Liver (tissue), 9 donors: ENCODE data around the gene SMOC1. TPM values are rescaled to one million over a fixed set of nuclear protein-coding genes. Genes with fewer than 3 reads are reported as not detected.

Source experiments
- DNase-seq: peaks from one replicate; pipeline ENCODE4 v3.0.0-alpha.2; 2017; ENCODE audit warnings: low spot score
- H3K27ac ChIP-seq, 2 donors: one replicate each; pipeline ENCODE4 v1.7.0; 2013; ENCODE audit warnings: inconsistent platforms in 2 of 2, low read length in 2 of 2, control low read depth in 1 of 2, low read depth in 1 of 2, mild to moderate bottlenecking in 1 of 2
- H3K27me3 ChIP-seq, 4 donors: one replicate each; pipeline versions ENCODE4 v1.6.1 to v1.7.0; 2013; ENCODE audit warnings: low read length in 3 of 4, inconsistent platforms in 1 of 4, mild to moderate bottlenecking in 1 of 4, moderate library complexity in 1 of 4; ENCODE audit not compliant: control insufficient read depth in 4 of 4, insufficient read depth in 4 of 4
- H3K36me3 ChIP-seq, 4 donors: one replicate each; pipeline versions ENCODE4 v1.6.1 to v1.7.0; 2013; ENCODE audit warnings: low read length in 3 of 4, mild to moderate bottlenecking in 3 of 4, low read depth in 1 of 4, moderate library complexity in 1 of 4; ENCODE audit not compliant: control insufficient read depth in 4 of 4, insufficient read depth in 3 of 4
- H3K4me1 ChIP-seq, 4 donors: one replicate each; pipeline versions ENCODE4 v1.6.1 to v1.7.0; 2013; ENCODE audit warnings: low read length in 3 of 4, mild to moderate bottlenecking in 3 of 4, moderate library complexity in 1 of 4; ENCODE audit not compliant: control insufficient read depth in 4 of 4, insufficient read depth in 4 of 4
- H3K4me3 ChIP-seq, 3 donors: one replicate each; pipeline versions ENCODE4 v1.6.1 to v1.7.0; 2013; ENCODE audit warnings: low read length in 3 of 3, control low read depth in 1 of 3, low read depth in 1 of 3, mild to moderate bottlenecking in 1 of 3
- H3K9ac ChIP-seq, 2 donors: one replicate each; pipeline ENCODE4 v1.7.0; 2013; ENCODE audit warnings: low read length in 2 of 2, mild to moderate bottlenecking in 2 of 2, moderate library complexity in 2 of 2, control low read depth in 1 of 2, low read depth in 1 of 2
- H3K9me3 ChIP-seq, 4 donors: one replicate each; pipeline versions ENCODE4 v1.6.1 to v1.7.0; 2013; ENCODE audit warnings: low read length in 3 of 4; ENCODE audit not compliant: control insufficient read depth in 4 of 4
- ATF3 ChIP-seq: IDR thresholded peaks from 2 replicates; pipeline ENCODE4 v1.6.1; 2016; ENCODE audit warnings: antibody characterized with exemption
- CTCF ChIP-seq: fragments of 150-350 bp; IDR thresholded peaks from 2 replicates; pipeline ENCODE4 v1.5.1; 2017; ENCODE audit warnings: improper control_type of control experiment, low read depth, low read length; ENCODE audit not compliant: missing input control
- EGR1 ChIP-seq, 2 donors: IDR thresholded peaks; 2 replicates each; pipeline ENCODE4 v1.6.1; 2016 to 2018; ENCODE audit warnings: antibody characterized with exemption in 2 of 2, low read depth in 2 of 2
- FOXA1 ChIP-seq: IDR thresholded peaks from 2 replicates; pipeline ENCODE4 v1.6.1; 2016; ENCODE audit warnings: antibody characterized with exemption
- FOXA2 ChIP-seq: IDR thresholded peaks from 2 replicates; pipeline ENCODE4 v1.6.1; 2016; ENCODE audit warnings: antibody characterized with exemption
- GABPA ChIP-seq, 2 donors: IDR thresholded peaks in 1 of 2; conservative IDR thresholded peaks in 1 of 2; 2 replicates each; pipeline ENCODE4 v1.6.1; 2016; ENCODE audit warnings: antibody characterized with exemption in 2 of 2, mild to moderate bottlenecking in 1 of 2, moderate library complexity in 1 of 2
- HNF4A ChIP-seq, 2 donors: conservative IDR thresholded peaks; 2 replicates each; pipeline ENCODE4 v1.6.1; 2016; ENCODE audit warnings: antibody characterized with exemption in 2 of 2, mild to moderate bottlenecking in 2 of 2
- HNF4G ChIP-seq: IDR thresholded peaks from 2 replicates; pipeline ENCODE4 v1.6.1; 2016; ENCODE audit warnings: antibody characterized with exemption
- JUND ChIP-seq, 2 donors: IDR thresholded peaks; 2 replicates each; pipeline ENCODE4 v1.6.1; 2016; ENCODE audit warnings: antibody characterized with exemption in 2 of 2
- MAX ChIP-seq: IDR thresholded peaks from 2 replicates; pipeline ENCODE4 v1.6.1; 2016; ENCODE audit warnings: antibody characterized with exemption
- NR2F2 ChIP-seq: IDR thresholded peaks from 2 replicates; pipeline ENCODE4 v1.6.1; 2016; ENCODE audit warnings: antibody characterized with exemption
- RAD21 ChIP-seq, 2 donors: IDR thresholded peaks; 2 replicates each; pipeline ENCODE4 v1.6.1; 2016; ENCODE audit warnings: antibody characterized with exemption in 2 of 2, mild to moderate bottlenecking in 2 of 2
- REST ChIP-seq: IDR thresholded peaks from 2 replicates; pipeline ENCODE4 v1.6.1; 2016; ENCODE audit warnings: antibody characterized with exemption, mild to moderate bottlenecking
- RXRA ChIP-seq, 2 donors: IDR thresholded peaks; 2 replicates each; pipeline ENCODE4 v1.6.1; 2017 to 2018; ENCODE audit warnings: antibody characterized with exemption in 2 of 2, mild to moderate bottlenecking in 1 of 2
- SP1 ChIP-seq: IDR thresholded peaks from 2 replicates; pipeline ENCODE4 v1.6.1; 2018; ENCODE audit warnings: antibody characterized with exemption, mild to moderate bottlenecking
- TAF1 ChIP-seq: conservative IDR thresholded peaks from 2 replicates; pipeline ENCODE4 v1.6.1; 2016; ENCODE audit warnings: antibody characterized with exemption, mild to moderate bottlenecking
- YY1 ChIP-seq: IDR thresholded peaks from 2 replicates; pipeline ENCODE4 v1.6.1; 2016; ENCODE audit warnings: antibody characterized with exemption, mild to moderate bottlenecking
- ZBTB33 ChIP-seq: IDR thresholded peaks from 2 replicates; pipeline ENCODE4 v1.6.1; 2016; ENCODE audit warnings: antibody characterized with exemption
- WGBS: extraction: QIAGEN DNeasy Blood & Tissue Kit; methylation state at CpG from one replicate; pipeline ENCODE4 v1.1.7; 2013; 5-methylcytosine and 5-hydroxymethylcytosine counted together
- polyA plus RNA-seq, 2 donors: library from polyadenylated mRNA; stranded (reverse) in 1 of 2; unstranded in 1 of 2; fragments of 200-250 nt in 1 of 2; fragments of >200 nt in 1 of 2; fragmentation: Nextera tagmentation in 1 of 2; extraction: Ambion mirVana in 1 of 2; gene quantifications; one replicate each; pipeline versions ENCODE4 v1.2.1 to v1.2.3, GENCODE V29; 2013 to 2015
- total RNA-seq, 2 donors: library from RNA; depleted of rRNA; stranded (reverse); fragments of >200 nt; gene quantifications; one replicate each; pipeline ENCODE4 v1.2.3, GENCODE V29; 2014
- donor health status: healthy.
- donor health status: healthy.
- donor health status: healthy.
- donor health status: healthy.
- donor health status: healthy.

The SMOC1 gene
- total and polyA plus RNA-seq, 4 donors: 11.2 to 43.7 (median 27.4) TPM

- no peaks in the 10 kb centered on the region for H3K9me3 ChIP-seq
- WGBS: 89% methylated on average over 2 of the region's 2 CpGs
- H3K27ac ChIP-seq: no peak overlapping the region
- H3K9ac ChIP-seq: no peak overlapping the region
- TF ChIP-seq SP1: no peak
- TF ChIP-seq MAX: no peak
- TF ChIP-seq HNF4G: no peak
- no peak for TF ChIP-seq RAD21 (IDR thresholded peaks at IDR 0.05)
- no peak for TF ChIP-seq EGR1 (IDR thresholded peaks at IDR 0.05; ENCODE audit: low read depth in 2 of 2)
- TF ChIP-seq CTCF: no peak
- no peak for TF ChIP-seq HNF4A (conservative IDR thresholded peaks at IDR 0.05)
- no peak for TF ChIP-seq REST
- no peak for TF ChIP-seq ATF3
- TF ChIP-seq GABPA (IDR thresholded peaks at IDR 0.05 in 1 of 2, conservative IDR thresholded peaks at IDR 0.05 in 1 of 2): no peak
- no peak for TF ChIP-seq TAF1
- TF ChIP-seq FOXA1: no peak
- no peak for TF ChIP-seq ZBTB33
- no peak for TF ChIP-seq JUND (IDR thresholded peaks at IDR 0.05)
- TF ChIP-seq FOXA2: no peak
- TF ChIP-seq NR2F2: no peak
- no peak for TF ChIP-seq RXRA (IDR thresholded peaks at IDR 0.05)
- TF ChIP-seq YY1: no peak
- H3K36me3 ChIP-seq: no peaks in the 10 kb centered on the region
- no peaks in the 10 kb centered on the region for H3K27me3 ChIP-seq
- H3K4me3 ChIP-seq: no peak overlapping the region
- H3K4me1 ChIP-seq: peaks cover 0 to 13% (median 4%) of the 10 kb centered on the region in 4 donors
- no peak for DNase-seq
Observed at GRCh38 chr14:70059545-70059944, 180.3 kb downstream of the SMOC1 start.

- Histone ChIP-seq H3K36me3 (no peaks in the 10 kb centered on the region), H3K4me1 (peaks cover 0 to 13% (median 4%) of the 10 kb centered on the region in 4 donors), H3K9ac (no peak overlapping the region), H3K4me3 (no peak overlapping the region), H3K27ac (no peak overlapping the region), H3K27me3 (no peaks in the 10 kb centered on the region), H3K9me3 (no peaks in the 10 kb centered on the region)
- no peak for DNase-seq
- 82% methylated on average over 2 of the region's 2 CpGs for whole genome bisulfite sequencing
- TF ChIP-seq JUND (IDR thresholded peaks at IDR 0.05) (no peak), FOXA2 (no peak), ATF3 (no peak), RAD21 (IDR thresholded peaks at IDR 0.05) (no peak), NR2F2 (no peak), HNF4G (no peak), ZBTB33 (no peak), CTCF (no peak), TAF1 (no peak)
Observed at GRCh38 chr14:70061108-70061507, 181.9 kb downstream of the SMOC1 start.
